Measurements from ENCODE around the gene DENND2C. TPM values are rescaled to one million over a fixed set of nuclear protein-coding genes. Genes with fewer than 3 reads are reported as not detected.

The DENND2C gene
- total RNA-seq, 1 donor from 2014 or later = 0.73 TPM

DNA sequence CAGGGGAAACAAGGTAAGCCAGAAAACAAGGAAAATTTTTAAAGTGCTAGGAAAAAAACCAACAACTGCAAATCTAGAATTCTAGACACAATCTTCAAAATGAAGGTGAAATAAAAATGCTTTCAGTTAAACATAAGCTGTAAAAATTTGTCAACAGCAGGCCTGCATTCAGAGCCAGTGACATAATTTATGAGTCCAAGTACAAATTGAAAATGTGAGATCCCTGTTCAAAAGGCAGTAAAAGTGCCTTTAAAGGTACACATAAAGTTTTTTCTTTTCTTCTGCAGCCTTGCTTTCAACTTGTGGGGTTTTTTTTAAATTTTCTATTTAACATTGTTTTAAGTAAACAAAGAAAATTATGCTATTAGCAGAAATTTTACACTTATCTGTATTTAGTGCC lies 37.4 kb downstream of the DENND2C start:
- no peak overlapping the region for H3K4me3 ChIP-seq
- Mint-ChIP-seq H3K9me3 (peaks cover 2% of the 10 kb centered on the region), H3K36me3 (no peaks in the 10 kb centered on the region), H3K4me1 (no peaks in the 10 kb centered on the region), H3K27ac (no peak overlapping the region), H3K4me3 (no peak overlapping the region), H3K27me3 (ENCODE audit: insufficient read depth, low read depth) (peaks cover 2% of the 10 kb centered on the region)
- no peaks in the 10 kb centered on the region for H3K4me1 ChIP-seq
- no peak for DNase-seq (ENCODE audit: low spot score)
- no peaks in the 10 kb centered on the region for H3K27me3 ChIP-seq
- no peak overlapping the region for H3K4me2 ChIP-seq
- H3K9ac ChIP-seq = no peak overlapping the region
- TF ChIP-seq EZH2phosphoT487 (IDR thresholded peaks at IDR 0.05) = no peak
- TF ChIP-seq, protein P1, sequence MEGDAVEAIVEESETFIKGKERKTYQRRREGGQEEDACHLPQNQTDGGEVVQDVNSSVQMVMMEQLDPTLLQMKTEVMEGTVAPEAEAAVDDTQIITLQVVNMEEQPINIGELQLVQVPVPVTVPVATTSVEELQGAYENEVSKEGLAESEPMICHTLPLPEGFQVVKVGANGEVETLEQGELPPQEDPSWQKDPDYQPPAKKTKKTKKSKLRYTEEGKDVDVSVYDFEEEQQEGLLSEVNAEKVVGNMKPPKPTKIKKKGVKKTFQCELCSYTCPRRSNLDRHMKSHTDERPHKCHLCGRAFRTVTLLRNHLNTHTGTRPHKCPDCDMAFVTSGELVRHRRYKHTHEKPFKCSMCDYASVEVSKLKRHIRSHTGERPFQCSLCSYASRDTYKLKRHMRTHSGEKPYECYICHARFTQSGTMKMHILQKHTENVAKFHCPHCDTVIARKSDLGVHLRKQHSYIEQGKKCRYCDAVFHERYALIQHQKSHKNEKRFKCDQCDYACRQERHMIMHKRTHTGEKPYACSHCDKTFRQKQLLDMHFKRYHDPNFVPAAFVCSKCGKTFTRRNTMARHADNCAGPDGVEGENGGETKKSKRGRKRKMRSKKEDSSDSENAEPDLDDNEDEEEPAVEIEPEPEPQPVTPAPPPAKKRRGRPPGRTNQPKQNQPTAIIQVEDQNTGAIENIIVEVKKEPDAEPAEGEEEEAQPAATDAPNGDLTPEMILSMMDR (IDR thresholded peaks at IDR 0.05) = no peak
- TF ChIP-seq EZH2 (IDR thresholded peaks at IDR 0.05) = no peak
- no peaks in the 10 kb centered on the region for H3K9me3 ChIP-seq (ENCODE audit: low read depth)
- H3F3A ChIP-seq (ENCODE audit: low read depth) = no peaks in the 10 kb centered on the region
- no peaks in the 10 kb centered on the region for H3K36me3 ChIP-seq
- H3K79me2 ChIP-seq (ENCODE audit: low read depth) = no peaks in the 10 kb centered on the region
- H4K20me1 ChIP-seq (ENCODE audit: low read depth) = no peaks in the 10 kb centered on the region
- H3K27ac ChIP-seq = no peak overlapping the region
- H2AFZ ChIP-seq (replicated peaks) = no peak overlapping the region

DNA sequence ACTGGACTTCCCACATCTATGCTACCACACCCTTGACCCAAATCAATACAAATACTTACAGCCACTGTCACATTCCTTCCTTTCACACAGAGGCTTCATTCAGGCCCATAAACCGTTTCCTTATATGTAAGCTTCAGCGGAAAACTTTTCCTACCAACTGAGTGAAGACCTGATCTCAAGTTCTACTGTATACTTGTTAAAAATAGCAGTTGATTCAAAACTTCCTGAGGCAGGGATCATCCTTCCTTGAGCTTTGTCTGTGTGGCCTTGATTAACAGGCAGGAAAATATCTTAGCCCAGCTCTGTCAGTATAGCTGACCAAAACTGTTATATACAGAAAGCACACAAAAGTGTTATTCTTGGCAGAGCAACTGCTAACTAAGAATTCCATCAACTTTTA lies 42.7 kb downstream of the DENND2C start:
- H3K27me3 Mint-ChIP-seq (ENCODE audit: insufficient read depth, low read depth) = peaks cover 2% of the 10 kb centered on the region
- no peak for DNase-seq (ENCODE audit: low spot score)
- Histone ChIP-seq H3K79me2 (ENCODE audit: low read depth) (no peaks in the 10 kb centered on the region), H3K9ac (no peak overlapping the region), H4K20me1 (ENCODE audit: low read depth) (no peaks in the 10 kb centered on the region), H2AFZ (replicated peaks) (no peak overlapping the region), H3F3A (ENCODE audit: low read depth) (no peaks in the 10 kb centered on the region), H3K27me3 (no peaks in the 10 kb centered on the region), H3K27ac (no peak overlapping the region), H3K4me2 (no peak overlapping the region), H3K4me1 (no peaks in the 10 kb centered on the region), H3K36me3 (no peaks in the 10 kb centered on the region), H3K9me3 (ENCODE audit: low read depth) (no peaks in the 10 kb centered on the region), H3K4me3 (no peak overlapping the region)
- no peak overlapping the region for H3K27ac Mint-ChIP-seq
- no peaks in the 10 kb centered on the region for H3K36me3 Mint-ChIP-seq
- no peak overlapping the region for H3K4me3 Mint-ChIP-seq
- H3K4me1 Mint-ChIP-seq = no peaks in the 10 kb centered on the region
- peaks cover 2% of the 10 kb centered on the region for H3K9me3 Mint-ChIP-seq
- TF ChIP-seq EZH2phosphoT487 (IDR thresholded peaks at IDR 0.05) (no peak), EZH2 (IDR thresholded peaks at IDR 0.05) (no peak)
- TF ChIP-seq, protein P1 (IDR thresholded peaks at IDR 0.05) = no peak

DNA sequence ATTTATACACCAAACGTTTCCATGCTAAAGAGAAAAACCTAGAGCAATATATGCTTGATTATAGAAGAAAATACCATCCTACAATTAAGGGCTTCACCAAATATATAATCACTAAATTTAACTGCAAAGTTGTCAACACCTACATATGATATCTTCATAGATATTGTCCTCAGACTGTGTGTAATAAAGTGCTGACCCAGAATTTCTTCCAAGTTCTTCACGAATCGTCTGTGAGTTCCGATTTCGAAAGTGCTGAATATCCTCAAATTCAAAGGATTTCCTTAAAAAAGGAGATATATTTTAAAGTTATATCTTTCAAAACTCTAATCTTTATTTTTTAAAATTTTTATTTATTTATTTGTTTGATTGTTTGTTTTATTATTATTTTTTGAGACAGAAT lies 46.5 kb downstream of the DENND2C start:
- TF ChIP-seq, protein P1 (IDR thresholded peaks at IDR 0.05) = no peak
- TF ChIP-seq EZH2phosphoT487 (IDR thresholded peaks at IDR 0.05) (no peak), EZH2 (IDR thresholded peaks at IDR 0.05) (no peak)
- Histone ChIP-seq H3K79me2 (ENCODE audit: low read depth) (no peaks in the 10 kb centered on the region), H3K4me3 (no peak overlapping the region), H3K4me1 (no peaks in the 10 kb centered on the region), H3K9ac (no peak overlapping the region), H4K20me1 (ENCODE audit: low read depth) (no peaks in the 10 kb centered on the region), H3K4me2 (no peak overlapping the region), H3F3A (ENCODE audit: low read depth) (no peaks in the 10 kb centered on the region), H3K9me3 (ENCODE audit: low read depth) (no peaks in the 10 kb centered on the region), H3K27me3 (no peaks in the 10 kb centered on the region), H3K27ac (no peak overlapping the region), H2AFZ (replicated peaks) (no peak overlapping the region), H3K36me3 (no peaks in the 10 kb centered on the region)
- no peaks in the 10 kb centered on the region for H3K9me3 Mint-ChIP-seq
- DNase-seq (ENCODE audit: low spot score) = no peak
- H3K4me3 Mint-ChIP-seq = no peak overlapping the region
- no peaks in the 10 kb centered on the region for H3K36me3 Mint-ChIP-seq
- H3K4me1 Mint-ChIP-seq = no peaks in the 10 kb centered on the region
- H3K27me3 Mint-ChIP-seq (ENCODE audit: insufficient read depth, low read depth) = no peaks in the 10 kb centered on the region
- no peak overlapping the region for H3K27ac Mint-ChIP-seq

Data from neural progenitor cell (in vitro differentiated cells).